ENCODE data around the gene GRAP2. TPM values are rescaled to one million over a fixed set of nuclear protein-coding genes. Genes with fewer than 3 reads are reported as not detected.
"Not testable (repeated sequence)": the region's sequence is repeated elsewhere in the genome, so short reads cannot be mapped to it uniquely, and the experiment has no call there.

GRAP2 gene
- total RNA-seq, 1 donor from 2014 or later: 31.3 TPM

- no peaks in the 10 kb centered on the region for H3K36me3 Mint-ChIP-seq (ENCODE audit: low read depth)
- peaks cover 2% of the 10 kb centered on the region for H3K27me3 Mint-ChIP-seq (ENCODE audit: insufficient read depth)
- intact Hi-C loops (cut with micrococcal nuclease): no loop called here
- no peaks in the 10 kb centered on the region for H3K9me3 Mint-ChIP-seq
- no peak for DNase-seq (ENCODE audit: low spot score)
- H3K27ac Mint-ChIP-seq: no peak overlapping the region
- no peak overlapping the region for H3K4me3 Mint-ChIP-seq
- H3K4me1 Mint-ChIP-seq (ENCODE audit: low read depth): peaks cover 6% of the 10 kb centered on the region
Observed at GRCh38 chr22:39877079-39877845, 23.6 kb upstream of the GRAP2 start.

- Mint-ChIP-seq H3K27me3 (ENCODE audit: insufficient read depth) (no peaks in the 10 kb centered on the region), H3K27ac (no peak overlapping the region), H3K36me3 (ENCODE audit: low read depth) (no peaks in the 10 kb centered on the region), H3K9me3 (no peaks in the 10 kb centered on the region), H3K4me3 (no peak overlapping the region), H3K4me1 (ENCODE audit: low read depth) (peaks cover 6% of the 10 kb centered on the region)
- DNase-seq (ENCODE audit: low spot score): no peak
- intact Hi-C loops (cut with micrococcal nuclease): loop anchor here (2.0 kb wide), 1 partner anchor 16 kb away; no protein-coding TSS in a partner anchor
Observed at GRCh38 chr22:39880722-39881121, 20.2 kb upstream of the GRAP2 start.

- H3K9me3 Mint-ChIP-seq: no peaks in the 10 kb centered on the region
- peaks cover 2% of the 10 kb centered on the region for H3K27me3 Mint-ChIP-seq (ENCODE audit: insufficient read depth)
- no peaks in the 10 kb centered on the region for H3K36me3 Mint-ChIP-seq (ENCODE audit: low read depth)
- H3K4me1 Mint-ChIP-seq (ENCODE audit: low read depth): peaks cover 4% of the 10 kb centered on the region
- DNase-seq (ENCODE audit: low spot score): no peak
- H3K4me3 Mint-ChIP-seq: no peak overlapping the region
- intact Hi-C loops (cut with micrococcal nuclease): no loop called here
- no peak overlapping the region for H3K27ac Mint-ChIP-seq
Observed at GRCh38 chr22:39883057-39883456, 17.8 kb upstream of the GRAP2 start.

- H3K27ac Mint-ChIP-seq; intact Hi-C loops (cut with micrococcal nuclease); H3K4me3 Mint-ChIP-seq; H3K9me3 Mint-ChIP-seq; H3K27me3 Mint-ChIP-seq (ENCODE audit: insufficient read depth); H3K36me3 Mint-ChIP-seq (ENCODE audit: low read depth); DNase-seq (ENCODE audit: low spot score): not testable (repeated sequence)
- H3K4me1 Mint-ChIP-seq (ENCODE audit: low read depth): peaks cover 12% of the 10 kb centered on the region
Observed at GRCh38 chr22:39889924-39890323, 11.0 kb upstream of the GRAP2 start.

GRCh38 chr22:39893526-39893925 is 7.4 kb upstream of the GRAP2 start, which contains the start of gene ENTHD1:
Gene ENTHD1 (minus strand): TSS chr22:39893760. CDS start chr22:39887748, 6,012 bp downstream.
- no peaks in the 10 kb centered on the region for H3K27me3 Mint-ChIP-seq (ENCODE audit: insufficient read depth)
- no peak within 1 kb of the TSS for H3K27ac Mint-ChIP-seq
- H3K36me3 Mint-ChIP-seq (ENCODE audit: low read depth): no peaks in the 10 kb centered on the region
- H3K4me1 Mint-ChIP-seq (ENCODE audit: low read depth): peaks cover 12% of the 10 kb centered on the region
- H3K4me3 Mint-ChIP-seq: no peak within 1 kb of the TSS
- no peaks in the 10 kb centered on the region for H3K9me3 Mint-ChIP-seq
- no peak for DNase-seq (ENCODE audit: low spot score)
- intact Hi-C loops (cut with micrococcal nuclease): no loop called here

- Mint-ChIP-seq H3K4me3 (no peak overlapping the region), H3K9me3 (no peaks in the 10 kb centered on the region), H3K36me3 (ENCODE audit: low read depth) (no peaks in the 10 kb centered on the region), H3K4me1 (ENCODE audit: low read depth) (peaks cover 19% of the 10 kb centered on the region), H3K27ac (no peak overlapping the region), H3K27me3 (ENCODE audit: insufficient read depth) (no peaks in the 10 kb centered on the region)
- intact Hi-C loops (cut with micrococcal nuclease): no loop called here
- no peak for DNase-seq (ENCODE audit: low spot score)
Observed at GRCh38 chr22:39894554-39895092, 6.3 kb upstream of the GRAP2 start.

- DNase-seq (ENCODE audit: low spot score): no peak
- Mint-ChIP-seq H3K4me1 (ENCODE audit: low read depth) (peaks cover 27% of the 10 kb centered on the region), H3K27me3 (ENCODE audit: insufficient read depth) (no peaks in the 10 kb centered on the region), H3K27ac (no peak overlapping the region), H3K4me3 (no peak overlapping the region), H3K36me3 (ENCODE audit: low read depth) (peaks cover 2% of the 10 kb centered on the region), H3K9me3 (no peaks in the 10 kb centered on the region)
- intact Hi-C loops (cut with micrococcal nuclease): loop anchor here (2.0 kb wide), 1 partner anchor 15 kb away; no protein-coding TSS in a partner anchor
Observed at GRCh38 chr22:39895682-39896081, 5.2 kb upstream of the GRAP2 start.

GRCh38 chr22:39896313-39896996 is 4.4 kb upstream of the GRAP2 start:
- intact Hi-C loops (cut with micrococcal nuclease): loop anchor here (2.0 kb wide), 1 partner anchor 16 kb away; no protein-coding TSS in a partner anchor
- no peaks in the 10 kb centered on the region for H3K9me3 Mint-ChIP-seq
- H3K4me1 Mint-ChIP-seq (ENCODE audit: low read depth): peaks cover 35% of the 10 kb centered on the region
- no peak overlapping the region for H3K27ac Mint-ChIP-seq
- DNase-seq (ENCODE audit: low spot score): no peak
- H3K36me3 Mint-ChIP-seq (ENCODE audit: low read depth): peaks cover 2% of the 10 kb centered on the region
- H3K27me3 Mint-ChIP-seq (ENCODE audit: insufficient read depth): no peaks in the 10 kb centered on the region
- no peak overlapping the region for H3K4me3 Mint-ChIP-seq

- no peak overlapping the region for H3K4me3 Mint-ChIP-seq
- peaks cover 3% of the 10 kb centered on the region for H3K36me3 Mint-ChIP-seq (ENCODE audit: low read depth)
- DNase-seq (ENCODE audit: low spot score): no peak
- no peaks in the 10 kb centered on the region for H3K27me3 Mint-ChIP-seq (ENCODE audit: insufficient read depth)
- no peak overlapping the region for H3K27ac Mint-ChIP-seq
- intact Hi-C loops (cut with micrococcal nuclease): loop anchor here (2.0 kb wide), 1 partner anchor 17 kb away; no protein-coding TSS in a partner anchor
- peaks cover 30% of the 10 kb centered on the region for H3K4me1 Mint-ChIP-seq (ENCODE audit: low read depth)
- no peaks in the 10 kb centered on the region for H3K9me3 Mint-ChIP-seq
Observed at GRCh38 chr22:39897841-39898240, 3.0 kb upstream of the GRAP2 start.

- Mint-ChIP-seq H3K4me3 (no peak overlapping the region), H3K27ac (no peak overlapping the region), H3K27me3 (ENCODE audit: insufficient read depth) (no peaks in the 10 kb centered on the region), H3K9me3 (no peaks in the 10 kb centered on the region), H3K4me1 (ENCODE audit: low read depth) (peaks cover 31% of the 10 kb centered on the region), H3K36me3 (ENCODE audit: low read depth) (peaks cover 3% of the 10 kb centered on the region)
- intact Hi-C loops (cut with micrococcal nuclease): no loop called here
- no peak for DNase-seq (ENCODE audit: low spot score)
Observed at GRCh38 chr22:39898997-39899396, 1.9 kb upstream of the GRAP2 start.

GRCh38 chr22:39901565-39902146 is 772 bp downstream of the GRAP2 start:
- Mint-ChIP-seq H3K27ac (peak overlapping the region; percentile 95), H3K27me3 (ENCODE audit: insufficient read depth) (no peaks in the 10 kb centered on the region), H3K9me3 (no peaks in the 10 kb centered on the region), H3K36me3 (ENCODE audit: low read depth) (peaks cover 5% of the 10 kb centered on the region), H3K4me3 (peak overlapping the region; percentile 93), H3K4me1 (ENCODE audit: low read depth) (peaks cover 57% of the 10 kb centered on the region)
- intact Hi-C loops (cut with micrococcal nuclease): loop anchor here (1.0 to 10.0 kb wide), 4 partner anchors 9 to 733 kb away; partner anchors contain the start of gene MRTFA
- no peak for DNase-seq (ENCODE audit: low spot score)

GRCh38 chr22:39904024-39904423 is 3.1 kb downstream of the GRAP2 start:
- Mint-ChIP-seq H3K27ac (peak overlapping the region; percentile 96), H3K4me1 (ENCODE audit: low read depth) (peaks cover 75% of the 10 kb centered on the region), H3K4me3 (peak overlapping the region; percentile 92)
- not testable (repeated sequence) for H3K27me3 Mint-ChIP-seq (ENCODE audit: insufficient read depth); H3K36me3 Mint-ChIP-seq (ENCODE audit: low read depth); DNase-seq (ENCODE audit: low spot score); H3K9me3 Mint-ChIP-seq
- intact Hi-C loops (cut with micrococcal nuclease): loop anchor here (10.0 kb wide), 1 partner anchor 731 kb away; the partner anchor contains the start of gene MRTFA

Data from activated T-helper 1 cell treated with anti-CD3 and anti-CD28 coated beads, Interleukin-12 subunit alpha, Interleukin-12 subunit beta, Interleukin-2, Interleukin-4 antibody, amounts not matched to agents 30 ng/mL and 10 ng/mL and 1 ng/mL, durations not matched to agents 14 hours and 24 hours and 36 hours (primary cell).